ENCODE data around the gene BEGAIN.

BEGAIN gene

DNA sequence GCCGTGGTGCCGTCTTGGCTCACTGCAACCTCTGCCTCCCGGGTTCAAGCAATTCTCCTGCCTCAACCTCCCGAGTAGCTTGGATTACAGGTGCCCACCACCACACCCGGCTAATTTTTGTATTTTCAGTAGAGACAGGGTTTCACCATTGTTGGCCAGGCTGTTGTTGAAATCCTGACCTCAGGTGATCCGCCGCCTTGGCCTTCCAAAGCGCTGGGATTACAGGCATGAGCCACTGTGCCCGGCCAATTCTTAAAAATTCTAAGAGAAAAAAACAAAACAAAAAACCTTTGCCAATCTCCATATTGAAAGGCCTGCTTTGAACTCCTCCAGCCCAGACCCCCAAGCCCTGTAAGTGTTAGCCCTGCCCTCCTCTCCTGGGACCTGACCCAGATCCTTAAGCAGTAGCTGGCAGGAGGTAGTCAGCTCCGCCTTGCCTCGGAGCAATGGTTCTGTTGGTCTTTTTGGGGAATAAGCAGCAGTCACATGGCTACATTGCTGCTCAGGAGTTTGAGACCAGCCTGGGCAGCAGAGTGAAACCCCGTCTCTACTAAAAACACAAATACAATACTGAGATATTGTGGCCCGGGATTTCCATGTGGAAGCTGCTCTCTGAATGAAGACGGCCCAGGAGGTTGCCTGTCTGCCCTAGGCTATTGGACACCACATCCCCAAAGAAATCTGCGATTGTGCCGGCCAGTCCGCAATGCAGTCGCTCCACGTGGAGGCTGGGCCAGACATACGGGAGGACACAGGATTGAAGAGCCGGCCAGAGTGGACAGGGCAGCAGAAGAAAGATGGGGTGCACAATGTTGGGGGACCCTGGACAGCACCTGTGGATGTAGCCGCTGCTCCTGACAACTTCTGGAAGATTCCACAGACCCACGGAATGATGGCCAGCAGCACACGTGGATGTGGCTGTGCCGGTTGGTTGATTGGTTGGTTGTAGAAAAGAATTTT is 28.8 kb upstream of the BEGAIN start:
- no peak for DNase-seq

DNA sequence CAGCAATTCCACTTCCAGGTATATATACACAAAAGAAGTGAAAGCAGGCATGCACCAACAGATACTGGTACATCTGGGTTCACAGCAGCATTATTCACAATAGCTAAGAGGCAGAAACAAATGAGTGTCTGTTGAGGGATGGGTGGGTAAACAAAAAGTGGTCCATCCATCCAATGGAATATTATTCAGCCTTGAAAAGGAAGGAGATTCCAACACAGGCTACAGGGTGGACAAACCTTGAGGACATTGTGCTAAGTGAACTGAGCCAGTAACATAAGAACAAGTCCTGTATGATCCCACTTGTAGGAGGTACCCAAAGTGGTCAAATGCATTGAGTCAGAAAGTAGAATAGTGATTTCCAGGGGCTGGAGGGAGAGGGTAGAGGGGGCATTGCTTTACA is 27.6 kb upstream of the BEGAIN start:
- DNase-seq: no peak

DNA sequence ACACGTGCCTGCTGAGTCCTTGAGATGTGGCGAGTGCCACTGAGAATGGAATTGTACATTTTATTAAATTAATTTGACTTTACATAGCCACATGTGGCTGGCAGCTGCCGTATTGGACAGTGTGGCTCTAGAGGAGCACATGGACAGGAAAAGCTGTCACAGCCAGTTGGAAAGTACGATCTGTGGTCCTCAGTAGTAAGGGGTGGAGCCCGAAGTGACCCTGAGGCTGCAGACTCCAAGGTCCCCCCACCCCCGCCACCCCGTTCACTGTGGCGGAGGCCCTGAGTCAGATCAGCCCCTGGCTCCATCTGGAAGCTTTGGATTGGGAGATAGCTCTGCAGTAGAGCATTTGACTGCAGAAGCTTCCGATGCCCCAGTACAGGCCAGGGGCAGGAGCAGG is 25.8 kb upstream of the BEGAIN start:
- DNase-seq: no peak

DNA sequence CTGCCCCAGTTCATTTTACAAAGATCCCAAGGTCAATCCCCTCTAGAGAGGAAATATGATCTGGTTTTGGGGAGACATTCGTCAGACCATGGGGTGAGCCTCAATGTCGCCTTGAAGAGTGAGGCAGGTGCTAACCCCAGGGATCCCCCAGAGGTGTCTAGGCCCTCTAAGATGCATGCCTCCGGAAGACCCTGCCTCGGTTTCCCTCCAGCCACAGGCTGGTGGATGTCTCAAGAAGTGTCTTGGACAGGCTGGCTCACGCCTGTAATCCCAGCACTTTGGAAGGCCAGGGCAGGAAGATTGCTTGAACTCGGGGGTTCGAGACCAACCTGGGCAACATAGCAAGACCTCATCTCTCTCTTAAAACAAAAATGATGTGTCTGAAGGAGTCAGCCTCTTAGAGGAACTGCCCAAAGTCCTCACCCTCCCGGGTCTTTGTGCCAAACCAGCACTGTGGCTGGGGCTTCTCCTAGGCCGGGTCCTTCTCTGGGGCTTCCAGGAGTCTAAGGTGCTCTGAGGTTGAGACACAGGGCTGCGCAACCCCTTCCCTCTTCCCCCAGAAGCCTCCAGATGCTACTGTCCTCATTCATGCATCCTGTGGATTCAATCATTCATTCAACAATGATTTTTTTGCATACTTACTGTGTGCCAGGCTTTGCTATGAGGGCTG is 24.7 kb upstream of the BEGAIN start:
- no peak for DNase-seq

DNA sequence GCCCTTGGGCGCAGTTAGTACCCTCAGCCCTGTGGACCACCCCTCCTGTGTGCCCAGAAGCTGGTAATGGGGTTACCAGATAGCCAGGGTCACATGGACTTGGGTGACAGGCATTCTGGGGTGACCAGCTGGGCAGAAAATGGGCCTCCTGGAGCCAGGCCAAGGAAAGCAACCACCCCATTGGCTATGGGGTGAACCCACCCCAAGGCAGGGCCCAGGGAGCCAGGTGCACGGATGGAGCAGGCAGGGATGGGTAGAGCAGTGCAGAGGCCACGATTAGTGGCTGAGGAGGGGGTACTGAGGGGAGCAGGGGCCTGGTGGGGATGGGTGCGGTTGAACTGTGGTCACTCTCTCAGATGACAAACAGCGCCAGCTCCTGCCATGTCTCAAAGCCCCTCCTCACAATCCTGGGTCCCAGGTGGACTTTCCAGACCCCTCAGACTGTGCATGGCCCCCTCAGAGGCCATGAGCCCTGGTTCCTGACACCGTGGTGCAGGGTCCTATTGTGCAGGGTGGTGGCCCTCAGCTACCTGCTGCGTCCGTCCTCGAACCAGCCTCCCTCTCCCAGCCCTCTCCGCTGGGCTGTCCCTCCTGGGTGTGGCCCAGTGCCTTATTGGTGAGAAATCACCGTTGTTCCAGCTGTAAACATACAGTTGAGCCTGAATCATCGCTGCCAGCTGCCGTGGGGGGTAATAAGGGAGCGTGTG is 23.4 kb upstream of the BEGAIN start:
- no peak for DNase-seq

DNA sequence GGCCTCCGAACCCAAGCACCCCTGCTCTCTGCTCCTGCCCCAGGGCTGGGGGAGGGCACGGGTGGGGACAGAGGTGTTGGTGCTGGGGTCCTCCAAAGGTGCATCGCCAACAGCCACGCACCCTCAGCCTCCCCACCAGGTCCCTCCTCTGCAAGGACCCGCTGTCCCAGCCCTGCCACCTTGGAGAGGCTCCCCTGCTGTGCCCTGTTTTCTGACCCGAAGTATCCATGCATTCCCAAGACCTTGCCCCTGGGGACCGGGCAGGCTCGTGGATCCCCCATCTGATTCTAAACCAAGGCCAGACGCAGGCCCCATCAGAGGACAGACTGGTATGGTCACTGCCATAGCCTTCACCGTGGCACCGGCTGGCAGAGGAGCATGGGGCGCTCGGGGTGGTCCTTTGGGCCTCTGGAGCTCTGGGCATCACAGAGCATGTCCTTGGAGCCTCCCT is 22.7 kb upstream of the BEGAIN start:
- no peak for DNase-seq

DNA sequence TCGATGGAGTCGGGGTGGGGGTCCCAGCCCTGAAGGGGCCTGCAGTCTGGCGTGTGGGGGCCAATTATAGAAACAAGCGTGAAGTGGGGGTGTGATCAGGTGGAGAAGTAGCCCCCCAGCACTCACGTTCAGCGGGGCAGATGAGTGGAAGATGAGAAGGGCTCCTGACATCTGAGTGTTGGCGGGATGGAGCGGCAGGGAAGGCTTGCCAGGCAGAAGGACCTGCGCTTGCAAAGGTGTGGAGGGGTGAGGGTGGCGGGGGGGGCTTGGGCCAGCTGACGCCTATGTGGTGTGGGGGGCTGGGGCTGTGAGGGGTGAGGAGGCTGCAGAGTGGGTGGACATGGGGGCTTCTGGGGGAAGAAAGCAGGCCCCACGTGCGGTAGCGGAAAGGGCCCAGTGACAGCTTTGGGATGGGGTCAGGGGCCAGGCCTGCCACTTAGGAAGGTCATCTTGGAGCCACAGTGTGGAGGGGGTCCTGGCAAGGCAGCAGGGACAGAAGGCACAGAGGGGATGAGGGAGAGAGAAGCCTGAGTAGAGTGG is 22.2 kb upstream of the BEGAIN start:
- DNase-seq: no peak

DNA sequence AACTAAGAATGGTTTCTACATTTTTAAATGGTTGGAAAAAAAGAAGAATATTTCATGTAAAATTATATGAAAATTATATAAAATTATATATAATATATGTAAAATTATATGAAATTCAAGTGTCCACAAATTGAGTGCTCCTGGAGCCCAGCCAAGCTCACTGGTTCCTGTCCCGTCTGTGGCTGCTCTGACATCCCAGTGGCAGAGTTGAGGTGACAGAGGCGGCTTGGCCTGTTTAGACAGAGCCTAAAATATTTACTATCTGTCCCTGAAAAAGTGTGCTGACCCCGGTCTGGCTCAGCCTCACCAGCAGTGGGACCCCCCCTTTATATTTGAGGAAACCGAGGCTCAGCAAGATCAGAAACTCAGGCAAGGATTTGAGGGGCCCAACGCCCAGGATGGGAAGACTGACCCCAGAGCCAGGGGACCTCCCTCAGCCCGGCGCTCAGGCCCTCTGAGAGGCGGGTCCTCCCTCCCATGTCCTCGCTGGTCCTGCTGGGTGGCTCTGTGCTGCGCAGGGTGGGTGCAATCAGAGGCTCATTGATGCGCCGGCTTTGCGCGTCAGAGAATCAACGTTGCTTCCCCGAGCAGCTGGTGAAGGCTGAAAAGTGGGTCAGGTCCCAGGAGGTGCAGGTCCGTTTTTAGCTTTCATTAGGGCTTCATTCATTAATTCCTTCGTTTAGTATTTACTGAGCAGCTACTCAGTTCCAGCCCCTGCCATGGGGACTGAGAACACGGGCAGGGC is 21.5 kb upstream of the BEGAIN start:
- DNase-seq: no peak

DNA sequence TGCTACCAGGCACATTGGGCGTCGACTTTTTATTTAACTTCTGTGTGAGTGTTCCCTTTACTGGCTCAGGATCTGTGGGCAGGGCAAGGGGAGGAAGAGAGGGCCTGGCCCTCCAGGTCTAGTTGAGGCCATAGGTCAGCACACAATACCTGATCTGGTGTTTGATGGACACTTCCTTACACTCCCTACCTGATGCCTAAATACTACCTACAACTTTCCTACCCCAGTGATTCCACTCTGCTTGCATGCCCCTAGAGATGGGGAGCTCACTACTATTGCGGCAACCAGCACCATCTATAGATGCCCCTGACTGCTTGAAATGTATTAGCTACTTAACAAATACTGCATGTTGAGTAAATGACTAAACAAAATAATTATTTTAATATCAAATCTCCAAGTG is 20.8 kb upstream of the BEGAIN start:
- no peak for DNase-seq

DNA sequence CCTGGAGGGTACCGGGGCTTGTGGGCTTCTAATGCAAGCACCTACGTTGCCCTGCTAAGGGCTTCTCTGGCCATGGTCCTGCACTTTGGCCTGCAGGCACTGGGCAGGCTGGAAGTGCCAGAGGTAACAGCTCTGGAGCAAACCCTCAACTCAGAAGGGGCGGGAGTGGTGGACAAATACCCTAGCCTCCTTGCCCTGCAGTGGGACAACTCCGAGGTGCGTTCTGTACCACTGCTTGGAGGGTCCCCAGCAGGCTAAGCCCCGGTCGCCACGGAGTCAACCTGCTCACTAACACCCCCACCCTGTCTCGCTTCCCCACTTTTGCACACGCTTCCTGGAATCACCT is 20.4 kb upstream of the BEGAIN start:
- DNase-seq: no peak

DNA sequence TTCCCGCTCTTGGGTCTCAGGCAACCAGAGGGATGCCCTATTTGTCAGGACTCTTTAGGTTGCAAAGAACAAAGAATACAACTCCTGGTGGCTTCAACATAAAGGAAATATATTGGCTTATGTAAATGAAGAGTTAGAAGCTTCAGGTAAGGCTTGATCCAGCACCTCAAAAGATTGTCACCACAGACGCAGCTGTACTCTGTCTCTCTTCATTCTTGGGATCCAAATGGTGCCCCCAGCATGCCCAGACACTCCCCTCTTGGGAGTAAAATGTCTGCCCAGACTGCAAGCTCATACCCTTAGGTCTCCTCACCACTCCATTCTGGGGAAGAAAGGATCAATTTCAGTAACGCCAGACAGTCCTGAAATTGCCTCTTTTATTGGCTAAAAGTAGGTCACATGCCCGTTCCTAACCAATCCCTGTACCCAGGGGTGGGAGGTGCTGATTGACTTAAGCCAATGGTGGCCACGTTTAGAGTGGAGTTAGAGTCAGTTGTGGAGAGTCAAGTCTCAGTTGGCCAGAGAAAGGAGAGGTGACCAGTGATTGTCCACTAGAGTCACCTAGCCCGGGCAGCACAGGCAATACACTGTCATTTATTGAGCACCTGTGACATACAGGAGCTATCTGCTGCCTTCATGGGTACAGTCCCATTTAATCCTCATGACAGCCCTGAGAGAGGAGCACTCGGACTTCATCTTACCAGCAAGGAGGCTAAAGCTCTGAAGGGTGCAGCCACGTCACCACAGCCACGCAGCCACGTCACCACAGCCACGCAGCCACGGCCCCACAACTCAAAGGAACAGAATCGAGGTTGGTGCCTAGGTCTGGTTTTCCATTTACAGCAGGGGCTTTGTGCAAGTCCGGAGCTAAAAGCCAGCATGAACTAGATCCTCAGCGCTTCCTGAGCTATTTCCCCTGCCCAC is 19.7 kb upstream of the BEGAIN start:
- DNase-seq: no peak

DNA sequence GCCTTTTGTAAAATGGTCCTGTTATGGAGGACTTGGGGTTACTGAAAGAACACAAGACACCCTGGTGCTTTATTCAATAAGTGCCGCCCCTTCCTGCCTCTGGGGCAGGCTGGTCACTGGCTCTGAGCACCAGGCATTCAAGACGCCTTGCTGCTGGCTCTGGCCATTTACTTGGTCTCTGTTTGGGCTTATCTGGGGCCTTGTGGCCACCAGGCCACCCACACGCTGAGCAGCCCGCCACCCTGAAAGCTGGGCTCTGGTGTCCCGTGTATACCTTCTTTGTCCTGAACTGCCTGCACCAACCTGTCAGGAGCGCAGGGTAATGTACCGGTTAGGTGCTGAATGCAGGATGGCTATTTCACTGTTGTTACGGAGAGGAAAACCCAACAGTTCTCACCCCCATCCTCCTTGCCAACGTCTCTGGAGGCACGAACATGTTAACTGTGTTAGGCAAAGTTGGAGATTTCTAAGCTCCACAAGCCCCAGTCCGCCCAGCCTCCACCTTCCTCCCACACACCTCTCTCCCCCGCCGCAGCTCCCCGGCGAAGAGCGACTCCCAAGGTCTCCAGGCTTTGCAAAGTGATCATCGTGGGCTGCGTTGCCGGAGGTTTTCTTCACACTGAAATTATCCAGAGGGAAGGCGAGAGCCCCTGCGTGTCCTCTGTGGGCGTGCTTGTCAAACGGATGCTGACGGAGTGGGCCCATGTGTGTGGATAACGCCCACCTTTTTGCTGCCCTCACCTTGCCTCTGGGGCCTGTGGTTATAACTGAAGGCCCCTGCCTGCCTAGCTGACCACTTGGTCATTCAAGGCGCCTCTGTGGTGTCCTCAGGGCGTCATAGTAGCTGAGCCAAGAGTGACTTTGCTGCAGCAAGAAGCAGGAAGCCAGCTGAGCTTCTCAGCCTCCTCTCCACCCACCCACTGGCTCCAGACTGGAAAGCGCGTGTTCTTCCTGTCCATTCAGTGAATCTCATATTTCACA is 18.8 kb upstream of the BEGAIN start:
- no peak for DNase-seq

DNA sequence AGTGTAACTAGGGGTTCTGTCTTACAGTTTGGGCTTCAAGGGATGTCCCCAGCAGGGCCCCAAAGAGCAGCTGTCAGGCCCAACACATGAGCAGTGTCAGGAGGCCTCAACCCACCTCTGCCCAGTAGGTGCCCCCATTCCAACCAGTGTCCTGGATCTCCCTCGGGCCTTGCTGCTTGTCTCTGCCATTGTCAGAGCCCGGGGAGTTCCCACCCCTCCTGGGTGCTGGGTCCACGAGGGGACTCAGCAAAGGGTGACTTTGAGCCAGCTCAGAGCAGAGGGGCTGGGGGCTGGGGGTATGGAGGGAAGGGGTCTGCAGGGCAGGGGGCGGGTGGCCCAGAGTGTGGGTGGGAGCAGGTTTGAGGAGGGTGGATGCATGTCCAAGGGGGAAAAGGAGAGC is 18.0 kb upstream of the BEGAIN start:
- DNase-seq: no peak

DNA sequence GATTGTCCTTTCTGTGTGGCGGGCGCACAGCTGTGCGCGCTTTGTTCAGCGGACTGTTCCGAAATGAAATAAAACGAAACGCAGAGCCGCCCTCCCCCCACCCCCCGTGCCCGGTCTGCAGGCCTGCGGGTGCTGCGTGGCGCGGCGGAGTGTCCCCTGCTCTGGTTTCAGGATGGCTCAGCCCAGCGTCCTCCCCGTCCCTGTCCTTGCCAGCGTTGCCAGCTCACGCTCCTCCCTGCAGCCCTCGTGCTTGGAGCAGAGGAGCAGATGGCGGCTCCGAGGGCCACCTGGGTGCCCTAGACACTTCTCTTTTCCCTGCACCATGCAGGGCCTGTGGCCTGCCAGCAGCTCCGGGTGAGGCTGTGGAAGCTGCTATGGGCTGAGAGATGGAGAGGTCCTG is 17.5 kb upstream of the BEGAIN start:
- no peak for DNase-seq

DNA sequence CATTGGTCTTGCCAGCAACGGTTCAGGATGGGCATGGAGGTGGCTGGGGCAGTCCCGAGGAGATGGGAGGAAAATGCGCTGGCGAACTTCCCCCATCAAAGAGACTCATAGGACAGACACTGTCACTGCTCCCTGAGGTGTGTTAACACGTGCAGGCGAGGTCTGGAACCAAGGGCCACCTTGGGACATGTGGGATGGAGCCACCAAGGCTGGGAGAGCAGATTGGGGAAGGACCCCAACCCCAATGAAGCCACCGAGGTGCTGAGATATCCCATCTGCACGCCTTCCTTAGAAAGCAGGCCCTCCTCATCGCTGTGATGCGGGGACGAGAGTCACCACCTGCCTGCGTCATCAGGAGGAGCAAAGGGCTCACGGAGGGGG is 16.9 kb upstream of the BEGAIN start:
- no peak for DNase-seq

DNA sequence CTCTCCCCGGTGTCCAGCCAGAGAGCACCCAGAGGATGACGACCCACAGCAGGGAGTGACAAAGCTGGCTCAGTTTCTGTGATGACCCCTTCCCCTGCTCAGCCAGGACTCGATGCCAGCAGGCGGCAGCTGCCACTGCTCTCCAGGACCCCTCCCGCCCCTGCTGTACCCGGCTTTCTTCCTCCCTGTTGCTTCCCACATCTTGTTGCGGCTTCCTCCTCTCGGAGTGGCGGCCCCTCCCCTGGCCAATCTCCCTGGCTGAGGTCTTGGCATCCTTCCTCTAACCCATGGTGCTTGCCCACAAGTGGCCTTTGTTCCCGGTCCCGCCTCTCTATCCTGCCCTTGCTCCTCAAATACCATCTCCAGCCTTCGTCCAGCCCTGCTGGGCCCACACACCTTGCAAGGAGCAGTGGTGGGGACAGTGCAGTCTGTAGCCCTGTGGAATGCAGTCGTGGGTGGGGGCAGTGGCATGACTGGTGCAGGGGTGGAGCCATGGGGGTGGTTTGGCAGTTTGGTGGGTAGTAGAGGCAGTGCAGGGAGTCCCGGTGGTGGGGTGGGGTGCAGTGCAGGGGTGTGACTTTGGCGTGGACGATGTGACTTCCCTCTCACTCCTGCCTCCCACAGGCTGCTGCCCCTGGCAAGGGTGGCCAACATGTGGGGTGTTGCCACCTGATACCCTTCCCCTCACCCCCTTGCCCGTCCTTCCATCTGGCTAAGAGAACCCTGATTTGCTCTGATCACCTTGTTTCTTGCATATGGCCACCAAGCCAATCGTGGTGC is 16.3 kb upstream of the BEGAIN start:
- DNase-seq: no peak

DNA sequence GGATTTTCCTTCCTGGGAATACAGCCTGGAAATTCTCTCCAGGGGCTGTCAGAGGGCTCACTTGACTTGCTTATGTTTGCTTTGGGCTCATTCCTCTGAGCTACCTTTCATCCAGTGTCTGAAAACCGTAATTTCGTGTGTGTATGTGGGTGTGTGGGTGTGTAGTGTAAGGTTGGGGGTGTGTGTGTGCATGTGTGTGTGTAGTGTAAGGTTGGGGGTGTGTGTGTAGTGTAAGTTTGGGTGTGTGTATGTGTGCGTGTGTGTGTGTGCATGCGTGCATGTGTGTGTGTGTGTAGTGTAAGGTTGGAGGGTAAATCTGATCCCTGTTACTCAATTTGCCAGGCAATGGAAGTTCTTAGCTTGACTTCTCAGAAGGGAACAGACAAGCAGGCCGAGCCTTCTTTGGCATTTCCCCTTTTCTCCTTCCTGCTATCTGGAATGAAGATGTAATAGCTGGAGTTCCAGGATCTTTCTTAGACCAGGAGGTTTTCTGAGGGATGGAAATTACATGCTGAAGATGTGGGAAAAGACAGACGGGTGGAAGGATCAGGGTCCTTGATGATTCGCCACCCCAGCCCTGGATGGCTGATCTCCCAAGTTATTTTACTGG is 15.5 kb upstream of the BEGAIN start:
- DNase-seq: no peak

DNA sequence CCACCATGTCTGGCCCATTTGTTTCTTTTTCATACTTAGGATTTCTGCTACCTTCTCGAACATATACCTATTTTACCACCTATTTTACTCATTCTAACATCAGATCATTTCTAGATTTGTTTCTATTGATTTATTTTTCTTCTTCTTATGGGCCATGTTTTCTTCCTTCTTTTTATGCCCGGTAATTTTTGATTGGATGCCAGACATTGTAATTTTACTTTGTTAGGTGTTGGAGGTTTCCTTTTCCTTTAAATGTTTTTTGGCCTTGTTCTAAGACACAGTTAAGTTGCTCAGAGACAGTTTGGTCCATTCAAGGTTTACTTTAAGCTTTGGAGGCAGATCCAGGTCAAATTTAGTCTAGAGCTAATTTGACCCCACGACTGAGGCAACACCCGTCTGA is 14.7 kb upstream of the BEGAIN start:
- DNase-seq: no peak

DNA sequence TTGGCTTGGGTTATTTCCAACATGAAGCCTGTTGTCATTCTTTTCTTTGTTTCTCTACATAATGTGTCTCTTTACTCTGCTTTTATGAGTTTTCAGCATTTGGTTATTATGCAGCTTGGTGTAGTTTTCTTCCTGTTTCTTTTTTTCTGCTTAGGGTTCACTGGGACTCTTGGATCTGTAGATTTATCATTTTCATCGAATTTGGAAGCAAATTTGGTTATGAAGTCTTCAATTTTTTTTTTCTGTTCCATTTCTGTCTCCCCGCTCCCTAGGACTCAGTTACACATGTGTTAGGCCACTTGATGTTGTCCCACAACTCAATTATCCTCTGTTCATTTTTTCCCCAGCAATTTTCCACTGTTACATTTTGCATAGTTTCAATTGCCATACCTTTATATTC is 13.8 kb upstream of the BEGAIN start:
- DNase-seq: no peak
